ENCODE measurements around the gene EXD3. TPM values are rescaled to one million over a fixed set of nuclear protein-coding genes. Genes with fewer than 3 reads are reported as not detected.

EXD3 gene
- total RNA-seq, 2 experiments from 2014 or later: 10.3 to 13.2 TPM

DNA sequence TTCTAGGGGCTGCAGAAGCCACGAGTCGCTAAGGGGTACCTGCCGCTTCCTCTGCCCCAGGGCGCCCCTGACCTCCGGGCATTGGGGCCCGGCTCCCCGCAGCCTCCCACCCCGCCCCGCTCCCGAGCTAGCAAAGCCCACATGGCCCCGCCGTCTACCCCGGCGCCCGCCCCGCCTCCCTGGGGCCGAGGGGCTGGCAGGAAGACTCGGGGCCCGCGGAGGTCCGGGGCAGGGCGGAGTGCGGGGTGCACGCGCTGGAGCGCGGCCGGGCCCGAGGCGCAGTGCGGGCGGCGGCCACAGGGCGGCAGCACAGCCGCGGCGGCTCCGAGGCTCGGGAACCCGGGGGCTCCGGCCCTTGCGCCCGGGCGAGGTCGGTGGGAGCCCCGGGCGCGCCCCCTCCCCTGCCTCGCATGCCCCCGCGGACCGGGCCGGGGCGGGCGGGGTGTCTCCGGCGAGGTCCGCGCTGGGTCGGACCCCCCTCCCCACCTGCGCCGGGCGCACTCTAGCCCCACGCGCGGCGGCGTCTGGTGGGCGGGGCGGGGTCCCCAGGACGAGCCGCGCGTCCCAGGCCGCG, 127.6 kb downstream of the EXD3 start:
- Mint-ChIP-seq H3K9me3 (no peaks in the 10 kb centered on the region), H3K36me3 (ENCODE audit: low read depth) (no peaks in the 10 kb centered on the region), H3K27ac (no peak overlapping the region), H3K4me1 (peaks cover 9% of the 10 kb centered on the region), H3K4me3 (no peak overlapping the region), H3K27me3 (peaks cover 44% of the 10 kb centered on the region)
- ChIA-PET POLR2A (no interaction called here), CTCF (no interaction called here)
- peak; percentile 36 for DNase-seq

DNA sequence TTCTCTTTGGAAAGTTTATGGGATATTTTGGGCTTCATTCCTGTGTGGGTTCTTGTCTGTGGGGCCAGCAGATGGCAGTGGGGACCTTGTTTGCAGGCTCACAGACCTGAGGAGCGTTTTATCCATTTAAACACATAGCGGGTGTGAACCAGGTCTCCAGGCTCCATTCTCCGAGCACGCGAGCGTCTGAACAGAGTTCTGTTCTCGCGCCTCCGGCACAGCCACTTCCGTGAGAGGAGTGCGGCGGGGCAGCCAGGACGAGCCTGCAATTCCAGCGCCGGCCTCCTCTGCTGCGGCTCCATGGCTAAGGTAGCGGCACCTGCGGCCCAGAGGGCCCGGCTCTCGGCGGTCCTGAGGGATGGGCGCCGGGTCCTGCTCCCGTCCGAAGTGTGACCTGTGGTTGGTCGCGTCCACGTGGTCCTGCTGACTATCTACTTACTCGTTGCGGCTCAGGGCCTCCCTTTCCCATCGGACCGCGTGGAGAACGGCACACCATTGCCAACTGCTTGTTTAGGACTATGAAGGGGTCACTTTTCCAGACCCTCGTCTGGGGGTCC, 128.2 kb downstream of the EXD3 start:
- Mint-ChIP-seq H3K36me3 (ENCODE audit: low read depth) (no peaks in the 10 kb centered on the region), H3K27me3 (peaks cover 40% of the 10 kb centered on the region), H3K4me1 (peaks cover 6% of the 10 kb centered on the region), H3K4me3 (peak overlapping the region; percentile 28), H3K9me3 (no peaks in the 10 kb centered on the region), H3K27ac (no peak overlapping the region)
- ChIA-PET CTCF (no interaction called here), POLR2A (interaction anchor here (0.6 kb wide), 1 partner anchor 188 kb away, joined by 3 read pairs; no protein-coding TSS in a partner anchor)
- no peak for DNase-seq

DNA sequence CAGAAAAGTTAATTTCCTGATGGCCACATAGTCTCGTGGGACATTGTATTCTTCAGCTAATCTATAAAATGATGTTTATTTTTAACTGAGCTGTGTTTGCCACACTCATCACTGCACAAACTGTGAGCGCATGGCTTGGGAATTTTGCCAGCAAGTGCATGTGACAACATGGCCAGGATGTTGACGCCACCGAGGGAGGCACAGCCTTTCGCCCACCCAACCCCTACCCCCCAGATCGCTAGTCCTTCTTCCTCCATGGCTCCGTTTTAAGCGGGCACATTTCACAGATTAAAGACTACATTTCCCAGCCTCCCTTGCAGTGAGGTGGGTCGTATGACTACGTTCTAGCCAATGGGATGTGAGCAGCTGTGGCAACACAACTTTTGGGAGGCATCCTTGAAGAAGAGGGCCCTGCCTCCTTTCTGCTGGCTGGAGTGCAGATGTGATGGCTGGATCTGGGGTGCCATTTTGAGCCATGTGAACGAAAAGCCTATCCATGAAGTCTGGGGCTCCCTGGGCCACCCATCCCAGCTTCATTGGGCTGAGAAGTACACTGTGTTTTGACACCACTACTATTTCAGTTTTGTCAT, 128.8 kb downstream of the EXD3 start:
- ChIA-PET POLR2A (interaction anchor here (0.6 kb wide), 1 partner anchor 187 kb away, joined by 3 read pairs; no protein-coding TSS in a partner anchor), CTCF (interaction anchor here (1.2 to 1.7 kb wide), 2 partner anchors 8 to 12 kb away, joined by 3 to 5 read pairs; partner anchors contain the start of gene NRARP)
- H3K27ac Mint-ChIP-seq: no peak overlapping the region
- H3K36me3 Mint-ChIP-seq (ENCODE audit: low read depth): no peaks in the 10 kb centered on the region
- DNase-seq: peak; percentile 29
- peaks cover 37% of the 10 kb centered on the region for H3K27me3 Mint-ChIP-seq
- H3K4me1 Mint-ChIP-seq: peaks cover 5% of the 10 kb centered on the region
- H3K4me3 Mint-ChIP-seq: peak overlapping the region; percentile 28
- H3K9me3 Mint-ChIP-seq: no peaks in the 10 kb centered on the region

DNA sequence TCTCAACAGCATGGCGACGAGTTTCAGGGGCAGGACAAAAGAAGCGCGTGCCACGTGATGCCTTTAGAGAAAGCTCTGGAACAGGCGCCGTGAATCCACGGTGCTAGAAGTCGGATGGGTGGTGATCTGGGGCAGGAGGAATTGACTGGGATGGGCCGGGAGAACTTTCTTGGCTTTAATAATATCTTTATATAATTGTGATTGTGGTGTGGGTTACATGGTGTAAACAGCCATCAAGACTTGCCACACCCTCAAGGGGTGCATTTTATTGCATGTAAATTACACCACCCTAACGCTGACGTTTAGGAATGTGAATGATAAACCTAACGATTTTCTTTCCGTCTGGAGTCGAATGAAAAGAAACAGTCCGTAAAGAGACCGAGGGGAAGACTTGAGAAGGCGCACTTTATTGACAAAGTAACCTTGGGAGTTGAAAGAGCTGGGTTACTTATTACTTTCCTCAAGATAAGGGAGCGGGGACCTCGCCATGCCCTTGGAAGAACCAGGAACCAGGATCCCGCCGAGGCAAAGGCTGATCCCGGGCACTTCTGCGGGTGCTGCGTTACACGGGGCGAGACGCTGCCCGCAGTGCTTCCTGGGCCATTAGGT, 129.4 kb downstream of the EXD3 start:
- no peaks in the 10 kb centered on the region for H3K36me3 Mint-ChIP-seq (ENCODE audit: low read depth)
- CTCF ChIA-PET: interaction anchor here (1.2 to 1.7 kb wide), 2 partner anchors 9 to 12 kb away, joined by 3 to 5 read pairs; partner anchors contain the start of gene NRARP
- no peak for DNase-seq
- H3K4me3 Mint-ChIP-seq: no peak overlapping the region
- no peaks in the 10 kb centered on the region for H3K9me3 Mint-ChIP-seq
- H3K4me1 Mint-ChIP-seq: peaks cover 5% of the 10 kb centered on the region
- peaks cover 34% of the 10 kb centered on the region for H3K27me3 Mint-ChIP-seq
- POLR2A ChIA-PET: no interaction called here
- no peak overlapping the region for H3K27ac Mint-ChIP-seq

DNA sequence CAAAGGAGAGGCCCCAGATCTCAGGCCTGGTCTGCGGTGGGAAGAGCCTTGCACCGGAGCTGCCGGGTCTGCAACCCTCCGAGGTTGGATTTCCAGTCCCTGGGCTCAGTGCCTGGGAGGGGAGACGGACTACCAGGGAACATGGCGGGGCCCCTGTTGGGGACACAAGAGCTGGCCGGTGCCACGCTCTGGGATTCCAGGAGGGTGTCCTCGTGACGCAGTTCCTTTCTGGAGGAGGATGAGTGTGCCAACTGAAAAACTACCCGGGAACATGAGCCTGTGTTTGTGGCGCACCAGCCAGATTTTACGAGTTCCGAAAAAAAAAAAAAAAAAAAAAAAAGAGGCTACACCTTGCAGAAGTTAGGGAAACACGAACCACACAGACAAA, 129.9 kb downstream of the EXD3 start:
- H3K27ac Mint-ChIP-seq: no peak overlapping the region
- ChIA-PET POLR2A (no interaction called here), CTCF (interaction anchor here (1.2 to 1.7 kb wide), 2 partner anchors 9 to 11 kb away, joined by 3 to 5 read pairs; partner anchors contain the start of gene NRARP)
- H3K9me3 Mint-ChIP-seq: no peaks in the 10 kb centered on the region
- peaks cover 30% of the 10 kb centered on the region for H3K27me3 Mint-ChIP-seq
- no peaks in the 10 kb centered on the region for H3K36me3 Mint-ChIP-seq (ENCODE audit: low read depth)
- peaks cover 5% of the 10 kb centered on the region for H3K4me1 Mint-ChIP-seq
- DNase-seq: no peak
- no peak overlapping the region for H3K4me3 Mint-ChIP-seq

DNA sequence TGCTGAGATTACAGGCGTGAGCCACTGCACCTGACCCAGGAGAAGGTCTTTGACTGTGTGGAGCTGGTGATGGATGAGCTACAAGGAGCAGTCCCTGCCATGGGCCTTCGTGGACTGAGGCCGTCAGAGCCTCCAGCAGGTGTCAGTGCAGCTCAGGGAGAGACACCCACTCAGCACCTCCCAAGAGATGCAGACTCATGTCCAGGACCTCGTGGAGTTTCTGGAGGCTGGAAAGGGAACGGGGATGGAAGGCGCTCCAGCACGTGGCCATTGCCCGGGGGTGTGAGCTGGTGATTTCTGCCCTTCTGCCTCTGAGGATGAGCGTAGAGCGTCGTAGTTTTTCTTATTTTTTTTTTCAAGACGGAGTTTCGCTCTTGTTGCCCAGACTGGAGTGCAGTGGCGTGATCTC, 136.0 kb downstream of the EXD3 start:
- Mint-ChIP-seq H3K4me1 (peaks cover 3% of the 10 kb centered on the region), H3K9me3 (no peaks in the 10 kb centered on the region), H3K4me3 (no peak overlapping the region), H3K27ac (no peak overlapping the region), H3K27me3 (peaks cover 10% of the 10 kb centered on the region), H3K36me3 (ENCODE audit: low read depth) (no peaks in the 10 kb centered on the region)
- DNase-seq: peak; percentile 37
- ChIA-PET POLR2A (interaction anchor here (0.7 kb wide), 1 partner anchor 586 kb away, joined by 3 read pairs; no protein-coding TSS in a partner anchor), CTCF (interaction anchor here (0.5 to 1.9 kb wide), 12 partner anchors 9 to 261 kb away, joined by 3 to 6 read pairs (median 4); partner anchors contain the start of genes EXD3, NOXA1, NRARP and TOR4A)

DNA sequence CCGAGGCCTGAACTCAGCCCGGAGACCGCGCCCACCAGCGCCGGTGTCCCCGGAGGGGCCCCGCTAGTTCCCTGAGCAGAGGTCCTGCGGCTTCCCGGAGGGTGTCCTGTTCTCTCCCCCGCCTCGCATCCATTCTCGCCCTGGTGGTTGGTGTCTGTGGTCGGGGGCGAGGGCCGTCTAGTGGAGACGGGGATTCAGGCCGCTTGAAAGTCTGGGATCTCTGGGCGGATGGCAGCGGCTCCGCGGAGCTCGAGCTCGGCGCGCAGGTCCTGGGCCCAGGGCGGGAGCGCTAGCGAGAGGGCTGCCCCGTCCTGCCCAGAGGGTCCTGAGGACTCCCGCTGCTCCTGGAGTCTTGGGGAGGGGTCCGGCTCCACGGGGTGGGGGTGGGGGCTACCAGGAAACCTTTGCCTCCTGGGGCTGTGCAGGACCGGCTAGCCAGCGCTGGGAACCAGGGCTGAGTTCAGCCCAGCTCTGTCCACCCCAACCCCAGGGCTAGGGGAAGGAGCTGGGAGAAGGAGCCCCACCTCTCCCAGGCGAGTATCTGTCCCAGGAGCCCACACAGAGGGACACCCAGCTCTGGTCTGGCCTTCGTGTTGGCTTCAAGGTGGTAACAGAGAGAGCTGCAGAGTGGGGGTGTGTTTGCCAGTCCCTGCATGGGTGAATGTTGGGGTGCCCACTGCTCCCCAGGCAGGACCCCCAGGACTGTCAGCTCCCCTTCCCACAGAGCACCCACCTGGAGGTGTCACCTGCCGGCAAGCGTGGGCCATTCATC, 141.4 kb downstream of the EXD3 start:
- peaks cover 12% of the 10 kb centered on the region for H3K4me1 Mint-ChIP-seq
- H3K27me3 Mint-ChIP-seq: peaks cover 6% of the 10 kb centered on the region
- no peaks in the 10 kb centered on the region for H3K36me3 Mint-ChIP-seq (ENCODE audit: low read depth)
- no peaks in the 10 kb centered on the region for H3K9me3 Mint-ChIP-seq
- H3K27ac Mint-ChIP-seq: no peak overlapping the region
- CTCF ChIA-PET: interaction anchor here (0.7 to 1.5 kb wide), 3 partner anchors 12 to 542 kb away, joined by 3 to 5 read pairs (median 3); no protein-coding TSS in a partner anchor
- H3K4me3 Mint-ChIP-seq: no peak overlapping the region
- POLR2A ChIA-PET: no interaction called here
- no peak for DNase-seq

DNA sequence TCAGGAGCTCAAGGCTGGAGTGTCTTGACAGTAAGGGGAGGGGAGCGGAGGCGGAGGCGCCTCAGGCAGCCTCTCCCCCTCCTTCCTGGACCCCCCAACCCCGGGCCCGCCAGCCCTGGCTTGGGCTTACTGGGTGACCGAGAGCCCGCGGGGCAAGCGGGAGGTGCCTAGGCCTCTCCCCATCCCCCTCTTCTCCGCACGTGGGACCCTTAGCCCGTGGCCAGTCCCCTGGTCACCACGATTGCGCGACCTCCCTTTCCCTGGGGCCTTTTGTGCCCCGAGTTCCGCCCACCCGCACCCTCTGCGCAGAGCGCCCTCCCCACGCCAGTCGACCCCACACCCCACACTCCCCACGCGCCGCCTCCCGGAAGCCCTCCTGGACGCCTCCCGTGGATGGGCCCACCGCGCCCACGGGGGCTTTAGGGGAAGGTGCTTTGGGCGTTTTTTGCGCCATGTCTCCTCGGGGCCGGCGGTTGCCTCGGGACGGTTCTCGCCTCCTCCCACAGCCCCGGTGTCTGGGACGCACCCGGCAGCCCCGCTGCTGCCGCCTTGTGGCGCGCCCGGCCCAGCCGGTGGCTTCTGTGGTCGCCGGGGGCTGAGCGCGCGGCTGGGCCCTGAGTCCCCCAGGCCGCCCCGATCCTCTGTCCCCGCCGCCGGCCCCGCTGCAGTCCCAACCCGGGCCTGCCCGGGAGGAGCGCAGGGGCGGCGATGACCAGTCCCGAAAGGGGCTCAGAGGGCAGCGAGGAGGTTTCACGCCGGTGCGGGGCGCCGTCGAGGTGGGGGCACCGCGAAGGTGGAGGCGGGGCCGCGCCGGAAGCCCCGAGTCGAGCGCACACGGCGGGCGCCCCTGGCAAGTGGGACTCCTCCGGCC, 142.3 kb downstream of the EXD3 start:
- Mint-ChIP-seq H3K27ac (no peak overlapping the region), H3K9me3 (no peaks in the 10 kb centered on the region), H3K27me3 (peaks cover 6% of the 10 kb centered on the region), H3K4me1 (peaks cover 13% of the 10 kb centered on the region), H3K4me3 (no peak overlapping the region), H3K36me3 (ENCODE audit: low read depth) (no peaks in the 10 kb centered on the region)
- POLR2A ChIA-PET: no interaction called here
- DNase-seq: no peak
- CTCF ChIA-PET: interaction anchor here (1.2 kb wide), 1 partner anchor 9 kb away, joined by 3 read pairs; no protein-coding TSS in a partner anchor

DNA sequence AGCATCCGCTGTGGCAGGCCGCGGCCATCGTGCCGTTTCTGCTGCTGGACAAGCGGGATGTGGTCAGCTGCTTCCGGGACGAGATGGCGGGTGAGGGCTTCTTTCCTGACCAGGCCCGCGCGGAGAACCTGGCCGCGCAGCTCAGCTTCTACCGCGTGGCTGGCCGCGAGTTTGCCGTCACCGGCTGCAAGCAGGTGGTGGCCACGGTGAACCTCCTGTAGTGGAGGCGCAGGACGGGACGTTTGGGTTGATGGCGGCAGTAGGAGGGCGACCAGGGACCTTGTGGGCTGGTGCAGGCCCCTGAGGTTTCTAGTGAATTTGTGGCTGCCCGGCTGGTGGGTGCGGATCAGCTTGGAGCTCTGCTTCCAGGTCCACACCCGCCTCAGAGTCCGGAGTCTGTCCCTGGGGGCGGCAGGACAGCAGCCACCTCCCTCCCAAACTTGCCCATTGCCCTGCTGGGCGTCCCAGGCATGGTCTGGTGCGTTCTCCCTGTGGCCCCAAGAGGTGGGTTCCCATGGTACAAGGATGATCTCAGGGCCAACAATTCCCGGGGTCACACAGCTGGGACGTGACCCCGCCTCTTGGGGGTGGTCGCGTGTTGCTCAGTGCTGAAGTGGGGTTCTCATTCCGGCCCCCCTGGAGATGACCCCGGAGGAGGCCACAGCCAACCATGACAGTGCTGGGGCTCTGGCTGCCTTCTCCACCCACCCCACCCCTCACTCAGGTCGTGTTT, 143.1 kb downstream of the EXD3 start:
- peaks cover 16% of the 10 kb centered on the region for H3K4me1 Mint-ChIP-seq
- no peak overlapping the region for H3K27ac Mint-ChIP-seq
- DNase-seq: no peak
- ChIA-PET CTCF (interaction anchor here (1.2 to 1.3 kb wide), 2 partner anchors 10 to 43 kb away, joined by 3 to 4 read pairs; no protein-coding TSS in a partner anchor), POLR2A (no interaction called here)
- H3K4me3 Mint-ChIP-seq: no peak overlapping the region
- H3K36me3 Mint-ChIP-seq (ENCODE audit: low read depth): no peaks in the 10 kb centered on the region
- H3K27me3 Mint-ChIP-seq: peaks cover 6% of the 10 kb centered on the region
- no peaks in the 10 kb centered on the region for H3K9me3 Mint-ChIP-seq

DNA sequence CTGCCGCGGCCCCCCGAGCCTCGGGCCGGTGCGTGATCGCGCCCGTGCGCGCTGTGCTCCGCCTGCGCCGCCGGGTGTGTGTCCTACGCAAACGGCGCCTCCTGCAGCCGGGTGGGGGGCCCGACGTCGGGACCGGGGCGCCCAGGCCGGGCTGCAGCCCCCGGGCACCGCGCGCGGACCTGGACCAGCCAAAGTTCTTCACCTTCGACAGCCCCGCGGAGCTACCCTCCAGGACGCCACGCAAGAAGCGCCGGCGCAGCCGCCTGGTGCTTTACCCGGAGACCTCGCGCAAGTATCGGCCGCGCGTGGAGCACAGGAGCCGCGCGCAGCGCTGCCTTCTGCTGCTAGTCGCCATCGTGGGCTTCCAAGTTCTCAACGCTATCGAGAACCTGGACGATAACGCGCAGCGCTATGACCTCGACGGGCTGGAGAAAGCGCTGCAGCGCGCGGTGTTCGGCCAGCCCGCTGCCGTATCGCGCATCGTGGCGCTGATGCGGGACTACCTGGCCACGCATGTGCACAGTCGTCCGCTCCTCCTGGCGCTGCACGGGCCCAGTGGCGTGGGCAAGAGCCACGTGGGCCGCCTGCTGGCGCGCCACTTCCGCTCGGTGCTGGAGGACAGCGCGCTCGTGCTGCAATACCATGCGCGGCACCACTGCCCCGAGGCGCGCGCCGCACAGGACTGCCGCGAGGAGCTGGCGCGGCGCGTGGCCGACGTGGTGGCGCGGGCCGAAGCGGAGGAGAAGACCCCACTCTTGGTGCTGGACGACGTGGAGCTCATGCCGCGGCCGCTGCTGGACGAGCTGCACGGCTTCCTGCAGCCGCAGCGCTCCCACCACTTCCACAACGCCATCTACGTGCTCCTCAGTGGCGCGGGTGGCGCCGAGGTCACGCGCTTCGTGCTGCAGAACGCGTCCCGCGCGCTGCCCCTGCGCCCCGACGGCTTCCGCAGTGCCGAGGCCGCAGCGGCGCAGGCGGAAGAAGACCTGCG, 143.9 kb downstream of the EXD3 start:
- Mint-ChIP-seq H3K27ac (no peak overlapping the region), H3K27me3 (peaks cover 6% of the 10 kb centered on the region), H3K4me1 (peaks cover 16% of the 10 kb centered on the region), H3K4me3 (no peak overlapping the region), H3K9me3 (no peaks in the 10 kb centered on the region), H3K36me3 (ENCODE audit: low read depth) (peaks cover 4% of the 10 kb centered on the region)
- CTCF ChIA-PET: interaction anchor here (1.2 to 1.3 kb wide), 2 partner anchors 11 to 42 kb away, joined by 3 to 4 read pairs; no protein-coding TSS in a partner anchor
- no peak for DNase-seq
- POLR2A ChIA-PET: no interaction called here

Data from activated CD4-positive, alpha-beta T cell treated with anti-CD3 and anti-CD28 coated beads, Interleukin-2, amount 10 ng/mL, durations not matched to agents 7 days and 5 days (primary cell).